HepG2 (cell line): ENCODE measurements around the gene GABBR2. TPM values are rescaled to one million over a fixed set of nuclear protein-coding genes. Genes with fewer than 3 reads are reported as not detected.

Experiments used
- ATAC-seq: fragments of 200-7000 bp; cut with Tn5 transposase; 3 replicates; pipeline ENCODE4 v1.9.1; 2020; ENCODE audit warnings: mild to moderate bottlenecking, moderate library complexity
- BruUV-seq: library from RNA; stranded (reverse); fragments of 400-500 nt; replicated peaks from 2 replicates; lab custom pipeline; 2021; lab: Mats Ljungman, UMichigan
- CTCF ChIA-PET: fragments of 300-600 bp; formaldehyde crosslinking; extraction: SDS; loops from one replicate; lab custom pipeline; 2021; ENCODE audit warnings: low total read pairs, inconsistent platforms, low intra/inter-chr PET ratio; lab: Yijun Ruan, JAX
- POLR2A ChIA-PET: fragments of 350-600 bp; sonication (Branson Sonifier 250); formaldehyde crosslinking; loops from one replicate; lab custom pipeline; 2020; ENCODE audit warnings: antibody characterized with exemption, inconsistent platforms; lab: Yijun Ruan, JAX
- DNase-seq: peaks from one replicate; pipeline ENCODE4 v3.0.0-alpha.2; 2015; ENCODE audit warnings: low spot score
- FAIRE-seq: peaks from 3 replicates; lab custom pipeline; 2011; peaks lifted over from hg19 to GRCh38; lab: Jason Lieb, UNC
- H2AFZ ChIP-seq: one replicate; pipeline ENCODE4 v1.6.1; 2011; ENCODE audit warnings: low read length, inconsistent platforms
- H3K27ac ChIP-seq: fragments of 300-600 bp; 3 replicates; pipeline ENCODE4 v1.8.0; 2011; ENCODE audit warnings: mixed run types, mild to moderate bottlenecking, mixed read lengths, low read length, inconsistent platforms; ENCODE audit not compliant: insufficient read depth; ENCODE audit errors: extremely low read length
- H3K27me3 ChIP-seq, 2 experiments: fragments of 200-600 bp in 1 of 2; 2 replicates in 1 of 2; 3 replicates in 1 of 2; pipeline versions ENCODE4 v1.6.0 to v1.8.0; 2011; ENCODE audit warnings: low read length in 2 of 2, mild to moderate bottlenecking in 2 of 2, moderate library complexity in 2 of 2, inconsistent platforms in 1 of 2; ENCODE audit not compliant: insufficient read depth in 2 of 2, control insufficient read depth in 1 of 2
- H3K36me3 ChIP-seq, 2 experiments: fragments of 200-600 bp in 1 of 2; replicated peaks in 1 of 2; 2 replicates in 1 of 2; 3 replicates in 1 of 2; pipeline versions ENCODE4 v1.5.1 to v1.8.0; 2011; ENCODE audit warnings: low read length in 2 of 2, inconsistent platforms in 1 of 2; ENCODE audit not compliant: insufficient read depth in 2 of 2, control insufficient read depth in 1 of 2
- H3K4me1 ChIP-seq: 2 replicates; pipeline ENCODE4 v1.5.1; 2012; ENCODE audit warnings: low read length, inconsistent platforms; ENCODE audit not compliant: insufficient read depth
- H3K4me2 ChIP-seq: 2 replicates; pipeline ENCODE4 v1.6.0; 2011; ENCODE audit warnings: low read depth, low read length, inconsistent platforms
- H3K4me3 ChIP-seq, 3 experiments: fragments of 200-600 bp in 1 of 3; sonication (generic), shearing (Covaris generic) in 1 of 3; replicated peaks in 1 of 3; 2 replicates each; pipeline ENCODE4 v1.5.1; 2011 to 2016; ENCODE audit warnings: low read length in 3 of 3, inconsistent platforms in 2 of 3, low read depth in 2 of 3, mild to moderate bottlenecking in 2 of 3, control low read depth in 1 of 3, mixed read lengths in 1 of 3; ENCODE audit not compliant: insufficient read depth in 1 of 3
- H3K79me2 ChIP-seq: one replicate; pipeline ENCODE4 v1.6.1; 2011; ENCODE audit warnings: low read length, inconsistent platforms; ENCODE audit not compliant: insufficient read depth
- H3K9ac ChIP-seq: 2 replicates; pipeline ENCODE4 v1.6.0; 2011; ENCODE audit warnings: mild to moderate bottlenecking, low read depth, low read length, inconsistent platforms; ENCODE audit not compliant: insufficient read depth
- H3K9me3 ChIP-seq: 2 replicates; pipeline ENCODE4 v1.5.1; 2012; ENCODE audit warnings: mild to moderate bottlenecking, low read length
- H4K20me1 ChIP-seq: 2 replicates; pipeline ENCODE4 v1.6.0; 2011; ENCODE audit warnings: inconsistent platforms, mild to moderate bottlenecking, low read length, moderate library complexity; ENCODE audit not compliant: insufficient read depth
- ADNP ChIP-seq: sonication (generic); formaldehyde crosslinking; IDR thresholded peaks from 2 replicates; pipeline ENCODE4 v1.4.0; 2020; ENCODE audit warnings: missing genetic modification reagents
- MXI1 ChIP-seq: IDR thresholded peaks from 3 replicates; pipeline ENCODE4 v1.6.1; 2012; ENCODE audit warnings: low read depth, low read length, inconsistent platforms, borderline replicate concordance
- NFATC3 ChIP-seq: sonication (generic); formaldehyde crosslinking; IDR thresholded peaks from 2 replicates; pipeline ENCODE4 v1.5.1; 2020; ENCODE audit warnings: mild to moderate bottlenecking, missing genetic modification reagents
- NR0B2 ChIP-seq: sonication (generic); formaldehyde crosslinking; IDR thresholded peaks from 2 replicates; pipeline ENCODE4 v1.4.0; 2020; ENCODE audit warnings: mild to moderate bottlenecking, missing genetic modification reagents
- PLSCR1 ChIP-seq: sonication (generic); formaldehyde crosslinking; IDR thresholded peaks from 2 replicates; pipeline ENCODE4 v1.5.0; 2020; ENCODE audit warnings: missing genetic modification reagents, mild to moderate bottlenecking, borderline replicate concordance
- POLR2AphosphoS5 ChIP-seq: IDR thresholded peaks from 2 replicates; pipeline ENCODE4 v1.6.1; 2012; ENCODE audit warnings: low read depth, low read length
- ZMYM3 ChIP-seq: sonication (generic); formaldehyde crosslinking; IDR thresholded peaks from 2 replicates; pipeline ENCODE4 v1.5.1; 2020; ENCODE audit warnings: mild to moderate bottlenecking, missing genetic modification reagents
- ZNF577 ChIP-seq: sonication (generic); formaldehyde crosslinking; IDR thresholded peaks from 2 replicates; pipeline ENCODE4 v1.4.0; 2020; ENCODE audit warnings: mild to moderate bottlenecking, low read depth, missing genetic modification reagents, borderline replicate concordance
- WGBS: methylation state at CpG from one replicate; pipeline ENCODE4 v1.1.6; 2017; ENCODE audit warnings: low lambda C conversion rate; 5-methylcytosine and 5-hydroxymethylcytosine counted together
- in situ Hi-C: cut with HindIII; loops from 2 replicates; pipeline ENCODE4 v1.10.0; 2017; ENCODE audit warnings: low pct_unique_long_range_greater_than_20kb; ENCODE audit not compliant: extremely low pct_ligation_motif_present
- intact Hi-C: fragments of 100-400 bp; cut with micrococcal nuclease; formaldehyde crosslinking; loops from one replicate; pipeline ENCODE4 v1.10.0; 2022; ENCODE audit not compliant: unreplicated experiment
- polyA plus RNA-seq, 8 experiments: library from polyadenylated mRNA; depleted of rRNA in 3 of 8; stranded (reverse) in 7 of 8; unstranded in 1 of 8; fragments of >200 nt; fragmentation: Illumina TruSeq in 4 of 8; extraction: Trizol in 4 of 8; gene quantifications; 2 replicates each; pipeline versions ENCODE4 v1.2.1 to v1.2.3, GENCODE V29; 2011 to 2016; ENCODE audit warnings: low read depth in 4 of 8, missing spikeins in 1 of 8, mixed read lengths in 1 of 8; ENCODE audit not compliant: insufficient read depth in 1 of 8
- total RNA-seq, 5 experiments: library from RNA; depleted of rRNA; stranded (reverse); fragments of >200 nt; fragmentation: Illumina TruSeq; extraction: Trizol; gene quantifications; 2 replicates each; pipeline ENCODE4 v1.2.3, GENCODE V29; 2016; ENCODE audit warnings: low read depth in 1 of 5
- TF ChIP-seq, protein P1 (sequence below): sonication (generic); formaldehyde crosslinking; IDR thresholded peaks from 2 replicates; pipeline ENCODE4 v1.4.0; 2020; ENCODE audit warnings: missing genetic modification reagents
- TF ChIP-seq, protein P2 (sequence below): sonication (generic); formaldehyde crosslinking; IDR thresholded peaks from 2 replicates; pipeline ENCODE4 v1.4.0; 2020; ENCODE audit warnings: missing genetic modification reagents

Gene GABBR2
- total and polyA plus RNA-seq, 2 of the 13 experiments (the other 11 are each of a cell fraction or from before 2014, with no cell fraction given) = 0.02 TPM; not detected in 1

GRCh38 chr9:98254228-98255060 is 454.3 kb downstream of the GABBR2 start (continued):
- TF ChIP-seq, protein P1, sequence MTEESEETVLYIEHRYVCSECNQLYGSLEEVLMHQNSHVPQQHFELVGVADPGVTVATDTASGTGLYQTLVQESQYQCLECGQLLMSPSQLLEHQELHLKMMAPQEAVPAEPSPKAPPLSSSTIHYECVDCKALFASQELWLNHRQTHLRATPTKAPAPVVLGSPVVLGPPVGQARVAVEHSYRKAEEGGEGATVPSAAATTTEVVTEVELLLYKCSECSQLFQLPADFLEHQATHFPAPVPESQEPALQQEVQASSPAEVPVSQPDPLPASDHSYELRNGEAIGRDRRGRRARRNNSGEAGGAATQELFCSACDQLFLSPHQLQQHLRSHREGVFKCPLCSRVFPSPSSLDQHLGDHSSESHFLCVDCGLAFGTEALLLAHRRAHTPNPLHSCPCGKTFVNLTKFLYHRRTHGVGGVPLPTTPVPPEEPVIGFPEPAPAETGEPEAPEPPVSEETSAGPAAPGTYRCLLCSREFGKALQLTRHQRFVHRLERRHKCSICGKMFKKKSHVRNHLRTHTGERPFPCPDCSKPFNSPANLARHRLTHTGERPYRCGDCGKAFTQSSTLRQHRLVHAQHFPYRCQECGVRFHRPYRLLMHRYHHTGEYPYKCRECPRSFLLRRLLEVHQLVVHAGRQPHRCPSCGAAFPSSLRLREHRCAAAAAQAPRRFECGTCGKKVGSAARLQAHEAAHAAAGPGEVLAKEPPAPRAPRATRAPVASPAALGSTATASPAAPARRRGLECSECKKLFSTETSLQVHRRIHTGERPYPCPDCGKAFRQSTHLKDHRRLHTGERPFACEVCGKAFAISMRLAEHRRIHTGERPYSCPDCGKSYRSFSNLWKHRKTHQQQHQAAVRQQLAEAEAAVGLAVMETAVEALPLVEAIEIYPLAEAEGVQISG = no peak
- TF ChIP-seq NFATC3 (CRISPR knock-in tag) (no peak), ADNP (peak; percentile 77; the same call in 1 of the 2 replicates), POLR2AphosphoS5 (no peak), ZMYM3 (CRISPR knock-in tag) (peak; percentile 92), NR0B2 (no peak)

GRCh38 chr9:98253565-98253964 is 455.2 kb downstream of the GABBR2 start:
- FAIRE-seq (no peak), DNase-seq (no peak), ATAC-seq (no peak)
- H3K36me3 ChIP-seq = no peaks in the 10 kb centered on the region; a peak in 1 of 5 replicates
- no peaks in the 10 kb centered on the region for H3K79me2 ChIP-seq
- H3K9ac ChIP-seq = no peak overlapping the region
- BruUV-seq = no TSS peak
- WGBS = 94% methylated on average over 3 of the region's 3 CpGs
- peaks cover 18% of the 10 kb centered on the region for H3K4me1 ChIP-seq
- H4K20me1 ChIP-seq = no peaks in the 10 kb centered on the region
- H3K4me3 ChIP-seq = no peak overlapping the region
- H3K9me3 ChIP-seq = no peaks in the 10 kb centered on the region
- H3K27me3 ChIP-seq = no peaks in the 10 kb centered on the region; a peak in 1 of 5 replicates
- intact Hi-C loops = no loop called here
- no peak overlapping the region for H3K4me2 ChIP-seq
- in situ Hi-C loops = no loop called here
- H2AFZ ChIP-seq = no peak overlapping the region
- ChIA-PET CTCF (no interaction called here), POLR2A (interaction anchor here (5.0 kb wide), 1 partner anchor 25 kb away, joined by 71 read pairs; no protein-coding TSS in a partner anchor)
- no peak overlapping the region for H3K27ac ChIP-seq
- TF ChIP-seq ZNF577 (CRISPR knock-in tag) = no peak
- TF ChIP-seq, protein P2, sequence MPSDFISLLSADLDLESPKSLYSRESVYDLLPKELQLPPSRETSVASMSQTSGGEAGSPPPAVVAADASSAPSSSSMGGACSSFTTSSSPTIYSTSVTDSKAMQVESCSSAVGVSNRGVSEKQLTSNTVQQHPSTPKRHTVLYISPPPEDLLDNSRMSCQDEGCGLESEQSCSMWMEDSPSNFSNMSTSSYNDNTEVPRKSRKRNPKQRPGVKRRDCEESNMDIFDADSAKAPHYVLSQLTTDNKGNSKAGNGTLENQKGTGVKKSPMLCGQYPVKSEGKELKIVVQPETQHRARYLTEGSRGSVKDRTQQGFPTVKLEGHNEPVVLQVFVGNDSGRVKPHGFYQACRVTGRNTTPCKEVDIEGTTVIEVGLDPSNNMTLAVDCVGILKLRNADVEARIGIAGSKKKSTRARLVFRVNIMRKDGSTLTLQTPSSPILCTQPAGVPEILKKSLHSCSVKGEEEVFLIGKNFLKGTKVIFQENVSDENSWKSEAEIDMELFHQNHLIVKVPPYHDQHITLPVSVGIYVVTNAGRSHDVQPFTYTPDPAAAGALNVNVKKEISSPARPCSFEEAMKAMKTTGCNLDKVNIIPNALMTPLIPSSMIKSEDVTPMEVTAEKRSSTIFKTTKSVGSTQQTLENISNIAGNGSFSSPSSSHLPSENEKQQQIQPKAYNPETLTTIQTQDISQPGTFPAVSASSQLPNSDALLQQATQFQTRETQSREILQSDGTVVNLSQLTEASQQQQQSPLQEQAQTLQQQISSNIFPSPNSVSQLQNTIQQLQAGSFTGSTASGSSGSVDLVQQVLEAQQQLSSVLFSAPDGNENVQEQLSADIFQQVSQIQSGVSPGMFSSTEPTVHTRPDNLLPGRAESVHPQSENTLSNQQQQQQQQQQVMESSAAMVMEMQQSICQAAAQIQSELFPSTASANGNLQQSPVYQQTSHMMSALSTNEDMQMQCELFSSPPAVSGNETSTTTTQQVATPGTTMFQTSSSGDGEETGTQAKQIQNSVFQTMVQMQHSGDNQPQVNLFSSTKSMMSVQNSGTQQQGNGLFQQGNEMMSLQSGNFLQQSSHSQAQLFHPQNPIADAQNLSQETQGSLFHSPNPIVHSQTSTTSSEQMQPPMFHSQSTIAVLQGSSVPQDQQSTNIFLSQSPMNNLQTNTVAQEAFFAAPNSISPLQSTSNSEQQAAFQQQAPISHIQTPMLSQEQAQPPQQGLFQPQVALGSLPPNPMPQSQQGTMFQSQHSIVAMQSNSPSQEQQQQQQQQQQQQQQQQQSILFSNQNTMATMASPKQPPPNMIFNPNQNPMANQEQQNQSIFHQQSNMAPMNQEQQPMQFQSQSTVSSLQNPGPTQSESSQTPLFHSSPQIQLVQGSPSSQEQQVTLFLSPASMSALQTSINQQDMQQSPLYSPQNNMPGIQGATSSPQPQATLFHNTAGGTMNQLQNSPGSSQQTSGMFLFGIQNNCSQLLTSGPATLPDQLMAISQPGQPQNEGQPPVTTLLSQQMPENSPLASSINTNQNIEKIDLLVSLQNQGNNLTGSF = no peak
- TF ChIP-seq MXI1 = no peak
- TF ChIP-seq PLSCR1 (CRISPR knock-in tag) = no peak
